Activated T-helper 1 cell treated with anti-CD3 and anti-CD28 coated beads, Interleukin-2, amount 50 U/mL, for 16 hours (primary cell): Measurements from ENCODE around the gene GSAP.
"Not testable (repeated sequence)": the region's sequence is repeated elsewhere in the genome, so short reads cannot be mapped to it uniquely, and the experiment has no call there.

Source experiments
- DNase-seq, 2 donors: peaks; one replicate each; pipeline ENCODE4 v3.0.0-alpha.2; 2020; ENCODE audit warnings: low read depth in 1 of 2, low spot score in 1 of 2

Gene GSAP

DNA sequence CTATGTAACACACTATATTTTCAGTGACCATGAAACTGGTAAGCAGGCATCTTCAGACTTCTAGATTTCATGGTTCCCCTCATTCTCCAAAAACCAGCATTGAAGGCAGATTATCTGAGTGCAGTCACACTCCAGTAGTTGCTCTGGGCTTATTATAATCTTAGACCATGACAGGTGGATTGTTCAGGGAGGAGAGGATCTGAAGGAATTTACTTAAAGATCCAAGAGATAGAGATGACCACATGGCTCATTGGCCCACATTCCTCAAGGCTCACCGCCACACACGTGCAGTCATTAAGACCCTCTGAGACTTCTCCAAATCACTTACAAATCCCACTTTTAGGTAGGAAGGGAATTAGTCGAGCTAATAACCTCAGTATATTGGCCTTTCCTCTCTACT, 55.2 kb downstream of the GSAP start:
- DNase-seq: no peak

- DNase-seq: no peak
Observed at GRCh38 chr7:77360104-77360503, 56.0 kb downstream of the GSAP start.

GRCh38 chr7:77359599-77359998, 56.5 kb downstream of the GSAP start:
- no peak for DNase-seq

DNA sequence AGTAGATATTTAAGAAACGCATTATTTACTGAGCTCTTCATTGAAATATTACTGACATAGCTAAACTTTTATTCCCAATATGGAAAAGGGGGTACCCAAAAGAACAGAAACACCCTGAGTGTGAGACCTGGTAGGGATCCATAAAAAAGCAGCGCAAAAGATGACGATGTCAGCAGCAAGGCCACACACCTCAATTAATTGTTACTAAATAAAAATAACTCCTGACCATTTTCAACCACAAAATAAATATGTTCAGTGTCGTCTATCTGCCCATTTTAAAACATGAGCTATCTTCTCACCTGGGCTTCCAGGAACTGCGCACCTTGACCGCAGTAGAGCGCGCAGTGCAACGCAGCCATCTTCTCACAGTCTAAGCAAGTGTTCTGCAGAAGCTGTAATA, 61.2 kb downstream of the GSAP start:
- DNase-seq: no peak

DNA sequence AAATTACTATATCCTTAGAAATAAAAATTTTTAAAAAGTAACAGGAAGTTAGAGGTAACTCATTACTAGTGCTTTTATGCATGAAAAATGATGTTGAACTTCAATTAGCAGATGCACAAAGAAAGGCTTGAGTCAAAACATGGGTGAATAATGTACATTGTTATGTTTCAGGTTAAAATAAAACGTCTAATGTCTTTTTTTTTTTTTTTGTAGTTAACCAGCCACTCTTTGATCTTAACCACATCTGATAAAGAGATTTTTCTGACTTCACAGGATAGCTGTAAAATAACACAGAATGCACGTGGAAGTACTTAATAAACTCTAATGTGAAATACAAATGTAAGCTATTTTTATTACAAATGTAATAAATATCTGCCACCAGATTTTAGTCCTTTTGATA, 61.7 kb downstream of the GSAP start:
- no peak for DNase-seq

GRCh38 chr7:77353911-77354310, 62.2 kb downstream of the GSAP start:
- no peak for DNase-seq

DNA sequence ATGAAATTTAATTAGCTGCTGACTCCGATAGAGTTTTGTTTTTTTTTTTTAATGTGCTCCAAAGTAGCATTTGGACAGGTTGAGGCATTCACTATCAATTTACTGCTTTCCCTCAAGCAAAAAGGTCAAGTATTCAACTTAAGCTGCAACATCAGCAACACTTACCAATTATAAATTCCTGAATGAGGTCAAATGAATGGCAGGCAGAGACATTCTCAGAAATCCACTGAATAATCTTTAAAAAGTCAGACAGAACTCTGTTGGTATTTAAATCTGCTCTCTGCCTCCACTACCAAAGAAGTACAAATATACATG, 62.8 kb downstream of the GSAP start:
- no peak for DNase-seq

GRCh38 chr7:77352665-77353406, 63.3 kb downstream of the GSAP start:
- DNase-seq: no peak

GRCh38 chr7:77351539-77352004, 64.6 kb downstream of the GSAP start:
- peak; percentile 9 for DNase-seq

DNA sequence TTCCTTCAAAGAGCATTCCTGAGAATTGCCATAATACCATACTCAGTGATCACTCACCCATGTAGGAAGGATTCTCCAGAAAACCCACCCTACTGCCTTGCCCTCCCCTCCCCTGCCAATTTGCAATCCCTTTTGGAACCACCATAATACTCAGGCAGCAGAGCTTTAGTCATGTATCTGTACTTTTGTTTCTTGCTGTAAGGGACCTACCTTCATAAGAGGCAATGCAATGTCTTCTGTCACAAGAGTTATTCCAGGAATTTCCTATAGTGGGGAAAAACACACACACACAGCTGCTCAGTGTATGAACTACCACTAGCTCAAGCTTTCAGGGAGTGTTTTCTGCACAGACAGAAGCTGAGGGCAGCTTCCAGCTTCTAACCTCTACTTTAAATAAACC, 67.0 kb downstream of the GSAP start:
- no peak for DNase-seq

DNA sequence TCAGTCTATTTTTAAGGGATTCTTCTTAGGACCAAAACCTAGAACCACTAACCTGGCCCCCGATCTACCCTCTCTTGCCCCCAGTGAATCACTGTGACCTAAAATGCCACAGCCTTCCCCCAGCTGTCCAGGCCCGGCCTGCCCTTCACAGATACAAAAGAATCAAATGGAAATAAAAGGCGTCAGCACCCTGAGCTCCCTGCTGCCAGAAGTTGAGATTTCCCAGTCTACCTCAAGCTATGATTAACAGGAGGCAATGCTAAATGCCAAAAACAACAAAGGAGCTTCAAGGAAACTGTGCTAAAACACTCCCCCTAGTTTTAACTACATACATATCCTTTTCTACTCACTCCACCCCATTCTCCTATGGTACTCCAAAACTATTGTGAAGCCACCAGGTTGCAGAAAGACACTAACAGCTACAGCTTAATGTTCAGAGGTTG, 67.8 kb downstream of the GSAP start:
- no peak for DNase-seq

DNA sequence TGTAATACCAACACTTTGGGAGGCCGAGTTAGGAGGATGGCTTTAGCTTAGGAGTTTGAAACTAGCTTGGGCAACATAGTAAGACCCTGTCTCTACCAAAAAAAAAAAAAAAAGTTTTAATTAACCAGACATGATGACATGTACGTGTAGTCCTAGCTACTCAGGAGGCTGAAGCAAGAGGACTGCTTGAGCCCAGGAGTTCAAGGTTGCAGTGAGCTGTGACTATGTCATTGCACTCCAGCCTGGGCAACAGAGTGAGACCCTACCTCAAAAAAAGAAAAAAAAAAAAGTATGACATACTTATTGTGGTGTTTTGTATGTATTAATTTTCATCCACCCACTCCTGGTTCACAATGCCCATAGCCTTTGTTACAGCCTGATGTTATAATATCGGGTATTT, 69.7 kb downstream of the GSAP start:
- no peak for DNase-seq

DNA sequence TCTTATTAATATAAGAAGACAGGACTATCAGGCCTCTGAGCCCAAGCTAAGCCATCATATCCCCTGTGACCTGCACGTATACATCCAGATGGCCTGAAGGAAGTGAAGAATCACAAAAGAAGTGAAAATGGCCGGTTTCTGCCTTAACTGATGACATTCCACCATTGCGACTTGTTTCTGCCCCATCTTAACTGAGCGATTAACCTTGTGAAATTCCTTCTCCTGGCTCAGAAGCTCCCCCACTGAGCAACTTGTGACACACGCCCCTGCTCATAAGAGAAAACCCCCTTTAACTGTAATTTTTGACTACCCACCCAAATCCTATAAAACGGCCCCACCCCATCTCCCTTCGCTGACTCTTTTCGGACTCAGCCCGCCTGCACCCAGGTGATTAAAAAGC, 70.7 kb downstream of the GSAP start:
- DNase-seq: not testable (repeated sequence)

- DNase-seq: no peak
Observed at GRCh38 chr7:77339726-77340125, 76.4 kb downstream of the GSAP start.

DNA sequence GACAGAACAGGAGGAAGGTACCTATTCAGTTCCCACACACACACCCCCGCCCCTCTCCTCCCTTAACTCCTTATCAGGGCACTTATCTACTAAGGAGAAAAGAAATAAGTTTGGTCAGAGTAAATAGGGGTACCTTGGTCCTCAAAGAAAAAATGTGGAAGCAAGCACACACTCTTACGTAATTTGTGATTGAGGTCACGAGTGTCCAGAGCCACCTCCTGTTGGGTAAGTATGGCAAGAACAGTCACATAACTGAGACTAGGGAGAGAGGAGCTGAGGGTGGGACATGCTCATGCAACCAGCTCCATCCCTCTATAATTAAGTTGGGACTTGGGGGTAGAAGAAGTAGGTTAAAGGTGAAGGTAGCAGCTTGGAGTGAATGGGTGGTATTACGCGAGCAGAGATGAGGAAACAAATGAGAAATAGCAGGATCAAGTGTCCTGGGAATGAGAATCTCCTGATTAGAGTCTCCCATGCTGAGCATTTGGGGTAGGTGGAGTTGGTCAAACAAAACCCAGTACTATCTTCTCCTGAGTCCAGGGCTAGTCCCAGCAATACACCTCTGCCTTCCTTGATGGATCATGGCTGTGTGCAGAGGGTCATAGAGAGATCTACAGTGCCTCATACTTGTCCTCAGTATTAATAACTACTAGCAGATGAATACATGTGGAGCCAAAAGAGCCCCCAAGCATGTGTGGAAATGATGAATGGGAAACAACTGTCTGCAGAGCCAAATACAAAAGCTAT, 77.1 kb downstream of the GSAP start:
- DNase-seq: no peak

DNA sequence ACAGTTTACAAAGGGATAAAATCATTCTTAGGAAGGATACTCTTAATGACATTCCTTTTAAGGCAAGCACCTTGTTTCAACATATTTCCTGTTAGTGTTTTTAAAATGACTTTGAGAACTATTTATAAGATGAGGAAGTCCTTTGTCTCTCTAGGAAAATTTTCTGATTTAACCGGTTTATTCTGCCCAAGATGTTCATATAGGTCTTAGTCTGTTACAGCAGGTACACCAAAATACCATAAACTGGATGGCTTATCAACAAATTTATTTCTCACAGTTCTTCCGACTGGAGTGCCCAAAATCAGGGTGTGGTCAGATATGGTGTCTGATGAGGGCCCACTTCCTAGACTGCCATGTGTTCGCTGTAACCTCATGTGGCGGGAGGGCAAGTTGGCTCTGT, 77.9 kb downstream of the GSAP start:
- DNase-seq: no peak

DNA sequence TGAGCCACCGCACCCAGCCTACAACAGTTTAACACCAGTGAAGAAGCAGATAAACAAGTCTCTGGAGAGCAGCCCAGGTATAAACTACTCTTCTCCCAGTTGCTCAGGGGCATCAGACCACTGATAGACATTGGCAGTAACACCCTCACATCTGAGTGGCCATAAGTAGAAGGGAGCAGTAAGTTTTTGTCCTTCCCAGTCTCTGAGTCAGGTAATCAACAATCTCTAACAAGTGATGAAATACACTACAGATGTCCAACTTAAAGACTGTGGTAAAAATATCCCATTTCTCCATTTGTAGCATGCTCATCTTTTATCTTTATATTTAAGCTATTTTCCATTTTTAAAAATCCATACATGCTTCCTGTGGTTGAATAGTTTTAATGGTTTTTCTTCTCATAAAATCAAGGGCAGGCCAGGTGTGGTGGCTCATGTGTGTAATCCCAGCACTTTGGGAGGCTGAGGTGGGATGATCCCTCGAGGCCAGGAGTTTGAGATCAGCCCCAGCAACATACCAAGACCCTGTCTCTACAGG, 78.6 kb downstream of the GSAP start:
- no peak for DNase-seq

GRCh38 chr7:77335581-77335980, 80.6 kb downstream of the GSAP start:
- no peak for DNase-seq

- not testable (repeated sequence) for DNase-seq
Observed at GRCh38 chr7:77334039-77334438, 82.1 kb downstream of the GSAP start.

GRCh38 chr7:77331938-77332695, 84.0 kb downstream of the GSAP start:
- no peak for DNase-seq

DNA sequence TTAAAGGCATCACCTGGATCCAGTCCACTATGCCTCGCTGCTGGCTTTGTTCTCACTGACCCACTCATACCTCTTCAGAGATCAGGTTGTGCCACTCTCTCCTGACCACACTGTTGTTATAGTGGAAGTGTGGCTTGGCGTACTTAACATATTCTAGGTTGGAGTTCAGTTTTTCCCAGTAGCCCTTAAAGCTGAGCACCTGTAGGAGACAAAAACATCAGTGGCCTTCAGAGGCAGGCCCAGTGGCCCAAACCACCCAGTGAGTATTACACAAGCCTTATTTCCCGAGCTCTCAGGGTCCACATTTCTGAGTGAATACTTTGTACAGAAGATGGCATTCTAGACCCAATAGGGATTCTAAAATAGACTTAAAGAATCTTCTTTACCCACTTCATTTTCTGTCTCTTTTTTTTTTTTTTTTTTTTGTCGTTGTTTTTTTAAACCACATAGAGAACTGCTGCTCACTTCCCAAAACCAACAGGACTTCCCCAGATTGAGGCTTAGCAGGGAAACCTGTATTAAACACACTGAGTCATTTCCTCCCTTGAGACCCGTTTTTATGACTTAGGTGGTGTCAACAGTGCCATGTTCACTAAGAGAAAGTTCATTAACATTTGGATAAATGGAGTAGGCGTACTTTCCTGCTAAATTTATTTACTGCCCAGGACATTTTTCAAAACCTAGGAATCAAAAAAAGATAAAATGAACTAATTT, 85.8 kb downstream of the GSAP start:
- DNase-seq: no peak
